PC-9 (cell line): ENCODE data around the gene KIDINS220. TPM values are rescaled to one million over a fixed set of nuclear protein-coding genes. Genes with fewer than 3 reads are reported as not detected.

Experiments used
- BruUV-seq: library from RNA; stranded (reverse); fragments of 400-500 nt; replicated peaks from 2 replicates; lab custom pipeline; 2021; lab: Mats Ljungman, UMichigan
- CTCF ChIA-PET: fragments of 300-600 bp; sonication (Branson Sonifier 250); formaldehyde crosslinking; loops from one replicate; lab custom pipeline; 2022; ENCODE audit warnings: antibody characterized with exemption; lab: Charles Lee
- POLR2A ChIA-PET: fragments of 300-600 bp; sonication (Branson Sonifier 250); formaldehyde crosslinking; loops from one replicate; lab custom pipeline; 2022; ENCODE audit warnings: antibody characterized with exemption; ENCODE audit not compliant: unreplicated experiment; lab: Charles Lee
- DNase-seq, 2 experiments: peaks; one replicate each; pipeline versions ENCODE4 v3.0.0 to v3.0.0-alpha.2; 2015 to 2022; ENCODE audit warnings: mixed read lengths in 1 of 2
- H2AFZ ChIP-seq: fragments of 200-600 bp; sonication (generic); 2 replicates; pipeline ENCODE4 v1.8.1; 2017; ENCODE audit warnings: antibody characterized with exemption
- H3F3A ChIP-seq: fragments of 200-600 bp; sonication (generic); 2 replicates; pipeline ENCODE4 v1.8.1; 2017; ENCODE audit warnings: antibody characterized with exemption, mild to moderate bottlenecking, low read depth; ENCODE audit not compliant: insufficient read depth
- H3K27ac ChIP-seq: fragments of 200-600 bp; sonication (generic); 2 replicates; pipeline ENCODE4 v1.6.1; 2016; ENCODE audit warnings: mixed run types
- H3K27me3 ChIP-seq: fragments of 200-600 bp; sonication (generic); 2 replicates; pipeline ENCODE4 v1.6.1; 2016; ENCODE audit warnings: low read depth, mixed run types; ENCODE audit not compliant: insufficient read depth
- H3K36me3 ChIP-seq: fragments of 200-600 bp; sonication (generic); 2 replicates; pipeline ENCODE4 v1.6.1; 2016; ENCODE audit warnings: low read depth, mixed run types
- H3K4me1 ChIP-seq: fragments of 200-600 bp; sonication (generic); replicated peaks from 2 replicates; pipeline ENCODE4 v1.6.1; 2016; ENCODE audit warnings: mixed run types; ENCODE audit not compliant: insufficient read depth
- H3K4me2 ChIP-seq: fragments of 200-600 bp; sonication (generic); 2 replicates; pipeline ENCODE4 v1.6.1; 2017; ENCODE audit warnings: mixed run types
- H3K4me3 ChIP-seq: fragments of 200-600 bp; sonication (generic); 2 replicates; pipeline ENCODE4 v1.6.1; 2016; ENCODE audit warnings: mixed run types
- H3K79me2 ChIP-seq: fragments of 200-600 bp; sonication (generic); 2 replicates; pipeline ENCODE4 v1.6.1; 2017; ENCODE audit warnings: low read depth, mixed run types
- H3K9me2 ChIP-seq: fragments of 200-600 bp; sonication (generic); 2 replicates; pipeline ENCODE4 v1.8.1; 2017; ENCODE audit warnings: mild to moderate bottlenecking; ENCODE audit not compliant: insufficient read depth
- H3K9me3 ChIP-seq: fragments of 200-600 bp; sonication (generic); 2 replicates; pipeline ENCODE4 v1.8.1; 2016; ENCODE audit warnings: low read depth; ENCODE audit not compliant: insufficient read depth
- H4K20me1 ChIP-seq: fragments of 200-600 bp; sonication (generic); 2 replicates; pipeline ENCODE4 v1.8.1; 2017; ENCODE audit not compliant: insufficient read depth
- CTCF ChIP-seq: fragments of 200-600 bp; sonication (generic); conservative IDR thresholded peaks from 2 replicates; pipeline ENCODE4 v1.6.1; 2017; ENCODE audit warnings: mixed run types, antibody characterized with exemption, mild to moderate bottlenecking, moderate library complexity
- EZH2 ChIP-seq: fragments of 200-600 bp; sonication (generic); IDR thresholded peaks from 2 replicates; pipeline ENCODE4 v1.8.0; 2017; ENCODE audit warnings: antibody characterized with exemption, low read depth
- intact Hi-C: fragments of 100-400 bp; cut with micrococcal nuclease; formaldehyde crosslinking; loops from one replicate; pipeline ENCODE4 v1.10.0; 2022; ENCODE audit not compliant: unreplicated experiment
- total RNA-seq: library from RNA; stranded (reverse); gene quantifications from 2 replicates; pipeline ENCODE4 v1.2.3, GENCODE V29; 2021

KIDINS220 gene
- total RNA-seq, 1 experiment from 2014 or later: 13.9 TPM

- Histone ChIP-seq H3F3A (no peaks in the 10 kb centered on the region), H3K79me2 (no peaks in the 10 kb centered on the region), H4K20me1 (no peaks in the 10 kb centered on the region), H3K9me3 (no peaks in the 10 kb centered on the region), H2AFZ (no peak overlapping the region), H3K4me1 (no peaks in the 10 kb centered on the region), H3K27ac (no peak overlapping the region), H3K36me3 (no peaks in the 10 kb centered on the region), H3K4me2 (no peak overlapping the region), H3K4me3 (no peak overlapping the region), H3K27me3 (peaks cover 10% of the 10 kb centered on the region; the same call in 1 of the 2 replicates), H3K9me2 (no peaks in the 10 kb centered on the region)
- DNase-seq: no peak
- BruUV-seq: no TSS peak
- intact Hi-C loops: no loop called here
- ChIA-PET CTCF (no interaction called here), POLR2A (no interaction called here)
- TF ChIP-seq EZH2: no peak
- TF ChIP-seq CTCF: no peak
These were observed 122.4 kb downstream of the KIDINS220 start for GRCh38 chr2:8714971-8715370.

- ChIA-PET CTCF (no interaction called here), POLR2A (no interaction called here)
- Histone ChIP-seq H3K9me3 (no peaks in the 10 kb centered on the region), H3K79me2 (no peaks in the 10 kb centered on the region), H3K4me3 (no peak overlapping the region), H3K27me3 (peaks cover 16% of the 10 kb centered on the region; the same call in 1 of the 2 replicates), H3F3A (no peaks in the 10 kb centered on the region), H2AFZ (no peak overlapping the region), H3K36me3 (no peaks in the 10 kb centered on the region), H3K4me1 (no peaks in the 10 kb centered on the region), H3K27ac (no peak overlapping the region), H3K4me2 (no peak overlapping the region), H3K9me2 (no peaks in the 10 kb centered on the region), H4K20me1 (no peaks in the 10 kb centered on the region)
- no peak for DNase-seq
- BruUV-seq: no TSS peak
- intact Hi-C loops: no loop called here
- TF ChIP-seq EZH2: no peak
- TF ChIP-seq CTCF: no peak
These were observed 123.1 kb downstream of the KIDINS220 start for GRCh38 chr2:8714283-8714682.

- H3K27ac ChIP-seq: no peak overlapping the region
- intact Hi-C loops: no loop called here
- CTCF ChIA-PET: no interaction called here
- H3K36me3 ChIP-seq: no peaks in the 10 kb centered on the region
- no peak overlapping the region for H3K4me2 ChIP-seq
- no peak overlapping the region for H3K4me3 ChIP-seq
- H3K9me2 ChIP-seq: no peaks in the 10 kb centered on the region
- no peak for DNase-seq
- H2AFZ ChIP-seq: no peak overlapping the region
- H3K9me3 ChIP-seq: no peaks in the 10 kb centered on the region
- no peaks in the 10 kb centered on the region for H3F3A ChIP-seq
- TF ChIP-seq EZH2 (no peak), CTCF (no peak)
- peaks cover 43% of the 10 kb centered on the region for H3K27me3 ChIP-seq
- no TSS peak for BruUV-seq
- no peaks in the 10 kb centered on the region for H3K4me1 ChIP-seq
- POLR2A ChIA-PET: no interaction called here
- H3K79me2 ChIP-seq: no peaks in the 10 kb centered on the region
- H4K20me1 ChIP-seq: no peaks in the 10 kb centered on the region
These were observed 126.5 kb downstream of the KIDINS220 start for GRCh38 chr2:8710951-8711350.
